K562 (cell line): Measurements from ENCODE around the gene PDIA5.

ENCODE experiments used
- EZH2 ChIP-seq: IDR thresholded peaks from 2 replicates; pipeline ENCODE4 v1.6.1; 2012; ENCODE audit warnings: low read depth, mild to moderate bottlenecking, inconsistent platforms, low read length, borderline replicate concordance
- HMG20A ChIP-seq: fragments of 450-650 bp; formaldehyde crosslinking; conservative IDR thresholded peaks from 2 replicates; pipeline ENCODE4 v1.4.0; 2020; ENCODE audit warnings: mild to moderate bottlenecking, mixed read lengths
- MTA3 ChIP-seq: fragments of 450-650 bp; formaldehyde crosslinking; IDR thresholded peaks from 2 replicates; pipeline ENCODE4 v1.6.1; 2017; ENCODE audit warnings: mild to moderate bottlenecking, borderline replicate concordance
- POLR2AphosphoS5 ChIP-seq: IDR thresholded peaks from 2 replicates; pipeline ENCODE4 v1.6.1; 2011; ENCODE audit warnings: mild to moderate bottlenecking, low read depth, low read length, moderate library complexity; ENCODE audit not compliant: control insufficient read depth, insufficient read depth
- ZNF3 ChIP-seq: fragments of 250-450 bp; sonication (Bioruptor Pico); IDR thresholded peaks from 2 replicates; pipeline ENCODE4 v1.5.0; 2021; ENCODE audit warnings: mild to moderate bottlenecking, moderate library complexity
- TF ChIP-seq, protein P1 (sequence below), 3 experiments: IDR thresholded peaks in 2 of 3; conservative IDR thresholded peaks in 1 of 3; 2 replicates each; pipeline ENCODE4 v1.5.1; 2011 to 2012; ENCODE audit warnings: low read length in 3 of 3, mild to moderate bottlenecking in 3 of 3, control low read depth in 2 of 3, improper control_type of control experiment in 1 of 3, inconsistent platforms in 1 of 3, low read depth in 1 of 3, mixed read lengths in 1 of 3, moderate library complexity in 1 of 3; ENCODE audit not compliant: insufficient read depth in 2 of 3

DNA sequence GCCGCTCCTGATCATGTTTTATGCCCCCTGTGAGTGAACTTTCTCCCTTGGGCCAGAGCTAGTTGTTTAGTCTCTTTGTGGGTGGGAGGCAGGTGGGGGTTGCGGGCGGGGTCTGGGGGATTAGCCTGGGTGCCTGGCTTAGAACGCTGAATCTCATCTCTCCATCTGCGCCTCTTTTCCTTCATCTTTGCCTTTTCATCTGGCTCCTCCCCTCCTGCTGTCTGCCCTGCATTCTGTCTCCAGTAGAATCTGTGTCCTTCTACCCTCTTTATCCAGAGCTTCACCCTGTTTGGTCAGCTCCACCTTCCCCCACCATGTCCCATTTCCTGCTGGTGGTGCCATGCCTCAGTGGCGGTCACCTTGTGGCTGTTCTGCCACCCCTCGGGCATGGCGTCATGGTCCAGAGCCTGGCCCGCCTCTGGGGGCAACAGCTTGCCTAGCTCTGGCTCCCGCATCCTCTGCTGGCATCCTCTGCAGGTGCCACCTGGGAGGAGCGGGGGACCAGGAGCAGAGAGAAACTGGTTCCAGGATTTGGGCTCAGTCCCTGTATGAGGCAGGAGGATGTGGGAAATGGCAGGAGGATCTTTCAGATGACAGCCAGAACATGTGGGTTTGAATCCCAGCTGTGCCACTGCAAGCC lies 44.3 kb downstream of the PDIA5 start:
- TF ChIP-seq HMG20A (CRISPR knock-in tag) (no peak), MTA3 (no peak), EZH2 (no peak), POLR2AphosphoS5 (no peak), ZNF3 (CRISPR knock-in tag) (no peak)
- TF ChIP-seq, protein P1, sequence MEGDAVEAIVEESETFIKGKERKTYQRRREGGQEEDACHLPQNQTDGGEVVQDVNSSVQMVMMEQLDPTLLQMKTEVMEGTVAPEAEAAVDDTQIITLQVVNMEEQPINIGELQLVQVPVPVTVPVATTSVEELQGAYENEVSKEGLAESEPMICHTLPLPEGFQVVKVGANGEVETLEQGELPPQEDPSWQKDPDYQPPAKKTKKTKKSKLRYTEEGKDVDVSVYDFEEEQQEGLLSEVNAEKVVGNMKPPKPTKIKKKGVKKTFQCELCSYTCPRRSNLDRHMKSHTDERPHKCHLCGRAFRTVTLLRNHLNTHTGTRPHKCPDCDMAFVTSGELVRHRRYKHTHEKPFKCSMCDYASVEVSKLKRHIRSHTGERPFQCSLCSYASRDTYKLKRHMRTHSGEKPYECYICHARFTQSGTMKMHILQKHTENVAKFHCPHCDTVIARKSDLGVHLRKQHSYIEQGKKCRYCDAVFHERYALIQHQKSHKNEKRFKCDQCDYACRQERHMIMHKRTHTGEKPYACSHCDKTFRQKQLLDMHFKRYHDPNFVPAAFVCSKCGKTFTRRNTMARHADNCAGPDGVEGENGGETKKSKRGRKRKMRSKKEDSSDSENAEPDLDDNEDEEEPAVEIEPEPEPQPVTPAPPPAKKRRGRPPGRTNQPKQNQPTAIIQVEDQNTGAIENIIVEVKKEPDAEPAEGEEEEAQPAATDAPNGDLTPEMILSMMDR (IDR thresholded peaks at IDR 0.05 in 2 of 3, conservative IDR thresholded peaks at IDR 0.05 in 1 of 3; ENCODE audit: insufficient read depth in 2 of 3, low read depth in 1 of 3, low read length in 3 of 3), result no peak
